ENCODE data around the gene ARHGEF11. TPM values are rescaled to one million over a fixed set of nuclear protein-coding genes. Genes with fewer than 3 reads are reported as not detected.

The ARHGEF11 gene
- polyA plus RNA-seq, 3 donors, result 27.0 to 30.7 (median 29.6) TPM

- DNase-seq (ENCODE audit: low read depth in 3 of 3, low spot score in 2 of 3), result no peak
These were observed 5.3 kb upstream of the ARHGEF11 start for GRCh38 chr1:157050836-157051235.

- no peak for DNase-seq (ENCODE audit: low read depth in 3 of 3, low spot score in 2 of 3)
These were observed 1.5 kb upstream of the ARHGEF11 start for GRCh38 chr1:157047062-157047410.

DNA sequence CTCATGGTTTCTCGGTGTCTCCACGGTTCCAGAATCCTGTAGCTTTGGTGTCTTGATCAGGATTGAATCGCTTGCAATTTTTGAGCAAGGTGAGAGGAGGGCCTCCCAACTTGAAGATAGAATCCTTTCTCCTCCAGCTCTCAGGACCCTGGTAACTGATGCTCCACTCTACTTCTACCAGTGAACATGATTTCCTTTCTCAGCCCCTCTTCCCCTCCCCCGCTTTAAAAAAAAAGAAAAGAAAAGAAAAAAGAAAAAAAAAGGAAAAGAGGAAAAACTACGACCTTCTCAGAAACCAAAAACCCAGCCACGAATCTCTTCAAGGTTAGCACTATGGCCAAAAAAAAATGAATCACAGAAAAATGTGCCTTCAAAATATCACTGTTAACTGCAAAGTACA lies 1.2 kb downstream of the ARHGEF11 start:
- no peak for DNase-seq (ENCODE audit: low read depth in 3 of 3, low spot score in 2 of 3)

- no peak for DNase-seq (ENCODE audit: low read depth in 3 of 3, low spot score in 2 of 3)
These were observed 1.9 kb downstream of the ARHGEF11 start for GRCh38 chr1:157043685-157044084.

DNA sequence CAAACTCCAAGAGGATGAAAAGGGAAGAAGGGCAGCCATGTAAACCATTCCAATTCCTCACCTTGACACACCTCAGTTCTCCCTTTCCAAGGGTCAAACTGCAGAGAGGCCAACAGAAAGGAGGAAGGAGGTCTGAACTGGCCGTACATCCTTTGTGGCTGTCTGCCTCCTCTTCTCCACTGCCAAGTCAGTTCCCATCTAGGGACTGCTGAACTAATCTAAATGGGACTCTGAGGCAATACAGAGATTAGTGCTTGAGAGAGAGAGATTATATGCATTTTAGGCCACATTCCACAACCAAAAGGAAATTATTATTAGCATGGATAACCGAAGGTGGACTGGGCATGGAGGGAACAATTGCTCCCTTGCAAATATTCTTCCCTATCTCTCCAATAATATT lies 2.7 kb downstream of the ARHGEF11 start:
- DNase-seq (ENCODE audit: low read depth in 3 of 3, low spot score in 2 of 3), result no peak

- DNase-seq (ENCODE audit: low read depth in 3 of 3, low spot score in 2 of 3), result no peak
These were observed 4.7 kb downstream of the ARHGEF11 start for GRCh38 chr1:157040802-157041201.

- no peak for DNase-seq (ENCODE audit: low read depth in 3 of 3, low spot score in 2 of 3)
These were observed 10.4 kb downstream of the ARHGEF11 start for GRCh38 chr1:157035121-157035520.

DNA sequence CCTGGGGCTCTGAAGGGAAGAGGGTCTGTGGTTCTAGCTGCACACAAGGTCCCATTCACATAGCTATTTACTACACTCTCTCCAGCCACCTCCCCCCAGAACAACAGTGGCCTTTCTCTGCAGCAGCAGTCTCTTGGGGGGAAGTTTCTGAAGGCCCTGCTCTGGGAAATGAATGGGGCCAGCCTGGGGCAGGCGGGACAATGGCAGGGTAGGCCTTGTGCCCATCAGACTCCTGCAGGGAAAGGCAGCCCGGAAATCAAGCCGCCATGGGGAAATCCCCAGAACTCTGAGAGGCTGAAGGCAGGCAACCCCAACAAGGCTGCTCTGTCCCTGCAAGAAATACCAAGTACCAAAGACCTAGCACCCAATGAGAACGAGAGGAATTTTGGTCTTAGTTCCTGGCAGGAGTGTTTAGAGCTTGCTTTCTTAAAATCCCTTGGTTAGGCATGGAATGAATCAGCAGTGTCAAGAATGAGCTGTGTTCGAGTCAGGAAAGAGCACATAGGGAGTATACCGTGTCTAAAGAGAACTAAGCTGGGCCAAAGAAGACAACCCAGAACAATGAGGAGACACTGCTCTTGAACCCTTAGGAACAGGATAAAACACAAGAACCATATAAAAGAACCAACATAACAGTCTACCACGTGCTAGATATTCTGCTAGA lies 11.3 kb downstream of the ARHGEF11 start:
- DNase-seq (ENCODE audit: low read depth in 3 of 3, low spot score in 2 of 3), result no peak

DNA sequence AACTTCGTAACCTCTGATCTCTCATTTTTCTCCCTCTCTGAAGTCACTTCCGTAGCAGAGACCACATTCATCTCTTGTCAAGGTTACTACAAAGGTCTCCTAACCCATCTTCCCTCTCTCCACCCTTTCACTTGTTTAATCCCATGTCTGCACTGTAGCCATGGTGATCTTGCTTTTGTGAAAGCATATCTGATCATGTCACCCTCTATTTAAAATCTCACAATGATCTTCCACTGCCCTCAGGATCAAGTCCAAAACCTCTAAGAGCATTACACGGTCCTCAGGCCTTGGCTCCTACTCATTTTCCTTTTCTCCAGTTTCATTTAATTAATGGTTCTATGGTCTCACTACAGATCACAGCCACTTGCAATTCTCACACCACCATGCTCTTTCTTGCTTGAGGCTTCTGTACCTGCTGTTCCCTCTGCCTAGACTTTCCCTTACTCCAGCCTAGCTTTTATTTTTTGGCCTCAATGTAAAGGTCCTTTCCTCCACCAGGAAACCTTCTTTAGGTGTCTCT lies 12.1 kb downstream of the ARHGEF11 start:
- no peak for DNase-seq (ENCODE audit: low read depth in 3 of 3, low spot score in 2 of 3)

GRCh38 chr1:157032303-157032702 lies 13.2 kb downstream of the ARHGEF11 start:
- no peak for DNase-seq (ENCODE audit: low read depth in 3 of 3, low spot score in 2 of 3)

DNA sequence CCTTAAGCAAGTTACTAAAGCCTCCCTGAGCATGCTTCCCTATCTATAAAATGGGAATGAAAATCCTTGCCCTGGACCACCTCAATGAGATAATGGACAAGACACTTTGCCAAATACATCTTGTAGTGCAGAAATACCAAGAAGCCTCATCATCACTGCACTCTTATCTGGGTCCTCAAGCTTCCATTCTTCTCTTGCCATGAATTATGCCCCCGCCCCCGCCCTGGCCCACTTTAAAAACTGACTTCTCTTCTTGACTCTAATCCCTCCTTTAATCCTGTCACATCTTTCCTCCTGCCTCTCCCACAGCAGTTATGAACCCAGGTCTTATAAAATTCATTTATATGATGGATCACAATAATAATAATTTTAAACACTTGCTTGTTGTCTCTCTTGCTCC lies 14.8 kb downstream of the ARHGEF11 start:
- no peak for DNase-seq (ENCODE audit: low read depth in 3 of 3, low spot score in 2 of 3)

DNA sequence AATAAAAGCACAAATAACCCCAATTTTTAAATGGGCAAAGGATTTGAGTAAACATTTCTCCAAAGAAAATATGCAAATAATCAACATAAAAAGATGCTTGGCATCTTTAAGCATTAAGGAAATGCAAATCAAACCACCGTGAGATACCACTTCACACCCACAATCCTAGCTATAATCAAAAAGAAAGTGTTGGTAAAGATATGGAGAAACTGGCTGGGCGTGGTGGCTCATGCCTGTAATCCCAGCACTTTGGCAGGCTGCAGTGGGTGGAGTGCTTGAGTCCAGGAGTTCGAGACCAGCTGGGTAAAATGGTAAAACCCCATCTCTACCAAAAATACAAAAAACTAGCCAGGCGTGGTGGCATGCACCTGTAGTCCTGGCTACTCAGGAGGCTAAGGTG lies 16.9 kb downstream of the ARHGEF11 start:
- no peak for DNase-seq (ENCODE audit: low read depth in 3 of 3, low spot score in 2 of 3)

- DNase-seq (ENCODE audit: low read depth in 3 of 3, low spot score in 2 of 3), result no peak
These were observed 19.7 kb downstream of the ARHGEF11 start for GRCh38 chr1:157025856-157026255.

DNA sequence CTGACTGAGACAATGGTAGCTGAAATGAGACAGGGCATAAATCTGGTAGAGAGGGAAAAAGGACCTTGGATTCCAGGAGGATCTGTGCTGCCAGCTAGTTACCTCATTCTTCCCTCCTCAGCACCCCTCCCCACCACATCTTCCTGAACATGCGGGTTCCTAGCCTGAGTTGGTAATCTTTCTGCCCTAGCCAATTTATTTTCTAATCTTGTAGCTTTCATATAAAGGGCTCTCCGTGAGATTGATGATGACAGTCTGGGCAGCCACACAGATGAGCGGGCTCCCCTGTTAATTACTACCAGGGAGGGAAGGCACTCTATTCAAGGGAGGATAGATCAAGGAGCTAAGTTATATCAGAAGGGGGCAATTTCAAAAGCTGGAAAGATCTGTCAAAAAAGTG lies 20.2 kb downstream of the ARHGEF11 start:
- no peak for DNase-seq (ENCODE audit: low read depth in 3 of 3, low spot score in 2 of 3)

DNA sequence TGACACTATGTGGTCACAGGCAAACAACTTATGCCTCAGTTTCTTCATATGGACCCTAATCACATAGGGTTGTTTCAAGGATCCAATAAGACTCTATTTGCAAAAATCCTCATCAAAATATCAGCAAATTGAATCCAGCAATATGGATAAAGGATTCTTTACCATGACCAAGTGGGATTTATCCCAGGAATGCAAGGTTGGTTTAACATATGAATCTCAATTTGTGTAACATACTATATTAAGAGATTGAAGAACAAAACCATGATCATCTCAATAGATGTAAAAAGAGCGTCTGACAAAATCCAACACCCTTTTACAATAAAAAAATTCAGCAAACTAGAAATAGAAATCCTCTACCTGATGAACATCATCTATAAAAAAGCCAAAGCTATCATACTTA lies 23.9 kb downstream of the ARHGEF11 start:
- no peak for DNase-seq (ENCODE audit: low read depth in 3 of 3, low spot score in 2 of 3)

DNA sequence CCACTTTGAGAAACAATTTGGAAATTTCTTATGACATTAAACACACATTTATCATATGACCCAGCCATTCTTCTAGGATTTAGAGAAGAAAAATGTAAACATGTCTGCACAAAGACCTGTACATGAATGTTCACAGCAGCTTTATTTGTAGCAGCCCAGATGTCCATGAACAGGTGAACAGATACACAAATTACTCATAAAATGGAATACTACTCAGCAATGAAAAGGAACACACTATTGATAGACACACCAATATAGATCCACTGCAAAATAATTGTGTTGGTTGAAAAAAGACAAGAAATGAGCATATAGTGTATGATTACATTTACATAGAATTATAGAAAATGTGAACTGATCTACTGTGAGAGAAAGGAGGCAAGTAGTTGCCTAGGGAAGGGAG lies 26.1 kb downstream of the ARHGEF11 start:
- no peak for DNase-seq (ENCODE audit: low read depth in 3 of 3, low spot score in 2 of 3)

GRCh38 chr1:157011845-157012244 lies 33.7 kb downstream of the ARHGEF11 start:
- DNase-seq (ENCODE audit: low read depth in 3 of 3, low spot score in 2 of 3), result no peak

- no peak for DNase-seq (ENCODE audit: low read depth in 3 of 3, low spot score in 2 of 3)
These were observed 37.0 kb downstream of the ARHGEF11 start for GRCh38 chr1:157008502-157008901.

DNA sequence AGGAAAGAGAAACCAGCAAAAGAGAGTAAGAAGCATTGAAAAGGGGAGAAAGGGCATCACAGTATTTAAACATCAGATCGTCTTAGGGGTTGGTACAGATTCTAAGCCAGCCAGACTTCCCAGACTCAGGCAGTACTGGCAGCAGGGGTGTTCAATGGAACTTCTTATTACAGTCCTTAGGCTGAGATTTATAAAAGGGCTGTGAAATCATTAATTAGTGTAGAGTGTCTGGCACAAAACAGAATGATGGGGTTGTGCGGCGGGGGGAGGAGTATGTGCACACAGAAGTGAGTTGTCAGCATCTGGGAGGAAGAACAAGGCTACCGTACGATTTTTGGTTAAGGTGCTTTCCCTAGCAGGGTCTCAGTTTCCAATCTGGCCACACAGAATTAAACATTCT lies 38.2 kb downstream of the ARHGEF11 start:
- no peak for DNase-seq (ENCODE audit: low read depth in 3 of 3, low spot score in 2 of 3)

DNA sequence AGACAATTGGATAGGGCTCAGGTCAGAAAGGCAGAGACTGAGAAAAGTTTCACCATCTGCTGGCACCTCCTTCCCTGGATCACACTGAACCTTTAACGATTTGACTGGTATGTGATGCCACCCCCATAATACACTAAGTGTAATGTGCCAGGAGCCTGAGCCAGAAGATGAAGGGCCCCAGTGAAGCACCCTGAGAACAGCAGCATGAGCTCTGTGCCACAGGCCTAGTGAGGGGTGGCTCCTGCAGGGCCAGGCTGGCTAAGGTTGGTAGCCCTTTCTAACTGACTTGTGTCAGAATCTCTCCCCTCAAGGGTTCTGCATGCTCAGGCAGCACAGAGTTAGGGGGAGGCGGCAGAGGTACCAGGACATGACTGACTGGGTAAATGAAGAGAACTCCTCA lies 38.9 kb downstream of the ARHGEF11 start:
- no peak for DNase-seq (ENCODE audit: low read depth in 3 of 3, low spot score in 2 of 3)

- DNase-seq (ENCODE audit: low read depth in 3 of 3, low spot score in 2 of 3), result no peak
These were observed 39.6 kb downstream of the ARHGEF11 start for GRCh38 chr1:157005965-157006364.

- DNase-seq (ENCODE audit: low read depth in 3 of 3, low spot score in 2 of 3), result no peak
These were observed 40.7 kb downstream of the ARHGEF11 start for GRCh38 chr1:157004806-157005205.

DNA sequence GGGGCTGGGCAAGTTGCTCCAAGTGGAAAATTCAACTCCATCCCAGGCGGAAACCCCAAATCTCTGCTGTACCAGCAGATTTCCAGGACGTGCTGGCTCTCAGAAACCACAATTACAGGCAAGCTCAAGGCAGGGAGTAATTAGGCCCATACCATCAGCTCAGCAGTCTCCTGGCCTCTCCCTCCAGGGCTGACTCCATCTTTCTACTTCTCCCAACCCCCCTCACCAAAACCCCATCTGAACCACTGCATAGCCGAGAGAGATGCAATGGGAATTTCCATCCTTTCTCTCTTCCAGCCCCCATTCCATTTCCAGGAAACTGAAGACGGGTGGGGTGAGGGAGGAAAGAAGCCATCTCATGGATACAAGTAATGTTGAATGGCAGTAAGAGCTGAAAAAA lies 41.2 kb downstream of the ARHGEF11 start:
- no peak for DNase-seq (ENCODE audit: low read depth in 3 of 3, low spot score in 2 of 3)

Data from right renal cortex interstitium (tissue), 3 donors.